ENCODE measurements around the gene SYNRG. TPM values are rescaled to one million over a fixed set of nuclear protein-coding genes. Genes with fewer than 3 reads are reported as not detected.

The SYNRG gene
- total RNA-seq, 6 experiments from 2014 or later = 30.8 to 39.5 (median 36.1) TPM

DNA sequence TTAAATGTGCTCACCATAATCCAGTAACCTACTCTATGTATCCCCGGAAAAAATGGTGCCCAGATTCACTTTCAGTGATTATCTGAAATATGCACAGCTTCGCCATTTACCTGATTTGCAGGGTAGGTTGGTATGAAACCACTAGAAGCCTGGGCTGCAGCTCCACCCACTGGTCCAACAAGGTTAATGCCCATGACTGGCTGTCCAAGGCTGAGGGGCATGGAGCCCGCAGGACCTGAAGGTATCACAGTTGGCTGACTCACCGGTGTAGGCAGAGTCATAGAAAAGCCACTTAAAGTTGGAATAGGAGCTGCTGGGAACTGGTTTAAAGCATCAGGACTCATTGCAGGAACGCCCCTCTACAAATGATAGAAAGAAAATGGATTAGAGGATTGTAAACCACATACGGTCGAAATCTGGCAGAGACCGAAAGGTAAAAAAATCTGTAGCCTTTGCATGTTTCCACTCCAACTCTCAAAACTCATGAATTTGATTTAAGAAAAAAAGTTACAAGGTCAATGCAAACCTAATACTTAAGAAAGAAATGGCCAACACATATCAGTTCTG is 38.6 kb downstream of the SYNRG start:
- no peak overlapping the region for H3K4me3 Mint-ChIP-seq
- TF ChIP-seq, protein P1, sequence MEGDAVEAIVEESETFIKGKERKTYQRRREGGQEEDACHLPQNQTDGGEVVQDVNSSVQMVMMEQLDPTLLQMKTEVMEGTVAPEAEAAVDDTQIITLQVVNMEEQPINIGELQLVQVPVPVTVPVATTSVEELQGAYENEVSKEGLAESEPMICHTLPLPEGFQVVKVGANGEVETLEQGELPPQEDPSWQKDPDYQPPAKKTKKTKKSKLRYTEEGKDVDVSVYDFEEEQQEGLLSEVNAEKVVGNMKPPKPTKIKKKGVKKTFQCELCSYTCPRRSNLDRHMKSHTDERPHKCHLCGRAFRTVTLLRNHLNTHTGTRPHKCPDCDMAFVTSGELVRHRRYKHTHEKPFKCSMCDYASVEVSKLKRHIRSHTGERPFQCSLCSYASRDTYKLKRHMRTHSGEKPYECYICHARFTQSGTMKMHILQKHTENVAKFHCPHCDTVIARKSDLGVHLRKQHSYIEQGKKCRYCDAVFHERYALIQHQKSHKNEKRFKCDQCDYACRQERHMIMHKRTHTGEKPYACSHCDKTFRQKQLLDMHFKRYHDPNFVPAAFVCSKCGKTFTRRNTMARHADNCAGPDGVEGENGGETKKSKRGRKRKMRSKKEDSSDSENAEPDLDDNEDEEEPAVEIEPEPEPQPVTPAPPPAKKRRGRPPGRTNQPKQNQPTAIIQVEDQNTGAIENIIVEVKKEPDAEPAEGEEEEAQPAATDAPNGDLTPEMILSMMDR (IDR thresholded peaks at IDR 0.05) = peak; percentile 74
- H3K36me3 Mint-ChIP-seq (ENCODE audit: low read depth) = peaks cover 46% of the 10 kb centered on the region
- peak; percentile 76 for DNase-seq
- peak overlapping the region; percentile 31; the same call in 1 of the 2 replicates for H3K27ac Mint-ChIP-seq
- H3K9me3 Mint-ChIP-seq = no peaks in the 10 kb centered on the region
- H3K4me1 Mint-ChIP-seq (ENCODE audit: low read depth) = peaks cover 9% of the 10 kb centered on the region; the same call in 1 of the 2 replicates
- H3K27me3 Mint-ChIP-seq (ENCODE audit: insufficient read depth) = no peaks in the 10 kb centered on the region

DNA sequence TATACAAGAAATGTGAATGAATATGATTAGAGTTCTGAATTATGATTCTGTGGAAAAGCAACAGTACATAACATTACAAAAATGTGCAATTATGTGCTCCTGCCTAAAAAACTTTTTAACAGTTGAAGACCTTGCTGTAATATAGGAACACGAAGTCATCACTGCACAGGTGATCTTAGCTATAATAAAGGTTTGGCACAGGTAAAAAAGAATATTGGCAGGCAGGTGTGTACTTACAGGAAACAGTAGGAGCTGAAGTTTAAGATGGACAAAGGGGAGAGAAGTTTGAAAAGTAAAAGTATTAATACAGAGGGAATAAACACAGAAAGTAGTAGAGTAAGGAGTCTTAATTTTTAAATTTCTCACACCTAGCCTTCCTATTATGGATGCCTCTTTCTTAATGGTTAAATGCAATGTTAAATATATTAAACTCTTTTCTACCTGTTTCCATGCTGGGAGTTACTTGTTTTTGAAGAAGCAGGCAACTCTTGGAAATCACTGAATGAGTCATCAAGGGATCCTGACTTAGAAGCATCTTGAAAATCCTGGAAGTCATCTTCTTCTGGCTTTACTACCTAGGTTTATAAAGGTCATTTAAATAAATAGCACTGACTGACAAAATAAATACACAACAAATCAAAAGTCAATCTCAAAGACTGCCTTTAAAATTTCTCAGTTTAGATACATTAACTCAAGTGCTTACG is 40.7 kb downstream of the SYNRG start:
- Mint-ChIP-seq H3K4me1 (ENCODE audit: low read depth) (peaks cover 9% of the 10 kb centered on the region; the same call in 1 of the 2 replicates), H3K4me3 (no peak overlapping the region), H3K9me3 (no peaks in the 10 kb centered on the region), H3K27me3 (ENCODE audit: insufficient read depth) (no peaks in the 10 kb centered on the region), H3K36me3 (ENCODE audit: low read depth) (peaks cover 43% of the 10 kb centered on the region), H3K27ac (no peak overlapping the region)
- TF ChIP-seq, protein P1 (IDR thresholded peaks at IDR 0.05) = no peak
- no peak for DNase-seq

DNA sequence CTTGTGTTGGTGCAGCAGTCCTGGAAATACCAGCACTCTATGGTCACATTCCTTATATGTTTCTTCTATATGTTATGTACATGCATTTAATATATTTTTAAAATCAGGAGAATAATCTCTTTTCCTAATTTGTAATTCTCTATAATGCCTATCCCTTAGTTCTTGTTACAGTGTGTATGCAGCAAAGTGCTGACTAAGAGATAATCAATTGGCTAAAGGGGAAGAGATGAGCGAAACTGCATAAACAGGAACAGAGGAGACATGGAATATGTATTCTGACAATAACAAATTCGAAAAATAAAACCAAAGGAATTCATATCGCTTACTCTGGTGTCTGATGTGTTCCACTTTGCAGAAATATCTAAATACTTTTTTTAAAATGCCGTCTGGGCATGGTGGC is 41.7 kb downstream of the SYNRG start:
- H3K4me1 Mint-ChIP-seq (ENCODE audit: low read depth) = peaks cover 9% of the 10 kb centered on the region; the same call in 1 of the 2 replicates
- TF ChIP-seq, protein P1 (IDR thresholded peaks at IDR 0.05) = no peak
- no peak for DNase-seq

DNA sequence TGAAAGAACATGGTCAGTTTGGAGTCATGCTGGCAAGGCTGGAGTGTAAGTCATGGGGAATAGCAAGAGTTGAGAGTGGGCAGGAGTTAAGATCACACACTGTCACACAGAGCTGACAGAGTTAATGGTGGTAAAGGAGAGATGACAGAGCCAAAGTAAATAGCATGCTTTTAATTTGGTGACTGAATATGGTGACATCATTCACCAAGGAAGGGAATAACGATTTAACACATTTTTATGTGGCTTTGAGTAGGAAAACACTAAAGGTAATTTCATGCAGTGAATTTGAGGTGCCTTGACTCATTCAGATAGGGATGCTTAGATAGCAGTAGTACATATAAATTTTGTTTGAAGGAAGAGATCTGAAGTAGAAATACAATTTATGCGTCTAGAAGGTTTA is 42.1 kb downstream of the SYNRG start:
- H3K4me3 Mint-ChIP-seq = no peak overlapping the region
- TF ChIP-seq, protein P1 (IDR thresholded peaks at IDR 0.05) = no peak
- no peak overlapping the region for H3K27ac Mint-ChIP-seq
- no peaks in the 10 kb centered on the region for H3K27me3 Mint-ChIP-seq (ENCODE audit: insufficient read depth)
- no peak for DNase-seq
- peaks cover 9% of the 10 kb centered on the region; the same call in 1 of the 2 replicates for H3K4me1 Mint-ChIP-seq (ENCODE audit: low read depth)
- H3K36me3 Mint-ChIP-seq (ENCODE audit: low read depth) = peaks cover 44% of the 10 kb centered on the region
- no peaks in the 10 kb centered on the region for H3K9me3 Mint-ChIP-seq

More for the DNA sequence above, 41.7 kb downstream of the SYNRG start:
- no peak overlapping the region for H3K27ac Mint-ChIP-seq
- H3K9me3 Mint-ChIP-seq = no peaks in the 10 kb centered on the region
- H3K36me3 Mint-ChIP-seq (ENCODE audit: low read depth) = peaks cover 40% of the 10 kb centered on the region
- H3K27me3 Mint-ChIP-seq (ENCODE audit: insufficient read depth) = no peaks in the 10 kb centered on the region
- H3K4me3 Mint-ChIP-seq = no peak overlapping the region

DNA sequence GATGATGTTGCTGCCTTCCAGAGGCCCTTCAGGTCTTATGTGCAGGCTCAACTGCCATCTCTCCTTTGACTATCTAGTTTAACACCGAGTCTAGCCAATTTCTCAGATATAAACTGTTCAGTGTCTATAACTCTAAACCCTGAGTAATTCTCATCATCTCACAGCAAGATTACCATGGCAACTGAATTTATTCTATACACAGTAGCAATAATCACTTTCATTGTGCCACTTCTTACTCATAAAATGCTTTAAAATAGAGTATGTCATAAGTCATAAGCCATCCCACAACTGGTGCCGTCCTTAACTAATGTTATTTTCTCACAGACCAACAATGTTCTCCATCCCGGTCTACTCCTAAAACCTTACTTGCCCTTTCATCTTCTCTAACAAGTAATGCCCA is 45.0 kb downstream of the SYNRG start:
- H3K27ac Mint-ChIP-seq = peak overlapping the region; percentile 12
- peaks cover 9% of the 10 kb centered on the region; the same call in 1 of the 2 replicates for H3K4me1 Mint-ChIP-seq (ENCODE audit: low read depth)
- no peaks in the 10 kb centered on the region for H3K9me3 Mint-ChIP-seq
- peaks cover 45% of the 10 kb centered on the region for H3K36me3 Mint-ChIP-seq (ENCODE audit: low read depth)
- DNase-seq = no peak
- no peaks in the 10 kb centered on the region for H3K27me3 Mint-ChIP-seq (ENCODE audit: insufficient read depth)
- TF ChIP-seq, protein P1 (IDR thresholded peaks at IDR 0.05) = no peak
- no peak overlapping the region for H3K4me3 Mint-ChIP-seq
